Measurements from ENCODE around the gene ARHGAP19. TPM values are rescaled to one million over a fixed set of nuclear protein-coding genes. Genes with fewer than 3 reads are reported as not detected.

ARHGAP19 gene
- total and polyA plus RNA-seq, 2 of the 8 experiments (the other 6 are each of a cell fraction or from before 2014, with no cell fraction given): 13.3 to 32.1 TPM

DNA sequence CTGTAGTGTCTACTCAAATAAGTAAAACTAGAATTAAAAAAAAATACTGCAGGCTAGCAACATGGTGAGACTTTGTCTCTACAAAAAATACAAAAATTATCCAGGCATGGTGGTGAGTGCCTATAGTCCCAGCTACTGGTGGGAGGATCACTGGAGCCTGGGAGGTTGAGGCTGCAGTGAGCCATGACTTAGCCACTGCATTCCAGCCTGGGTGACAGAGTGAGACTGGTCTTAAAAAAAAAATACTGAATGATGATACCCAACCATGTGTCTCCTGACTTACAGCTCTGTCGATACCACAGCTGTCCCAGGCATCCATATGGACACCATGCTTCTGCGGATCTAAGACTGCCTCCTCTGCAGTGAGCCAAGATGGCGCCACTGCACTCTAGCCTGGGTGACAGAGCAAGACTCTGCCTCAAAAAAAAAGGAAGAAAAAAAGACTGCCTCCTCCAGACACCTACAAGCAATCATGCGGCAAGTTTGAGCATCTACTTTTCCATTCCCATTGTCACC is 18.7 kb upstream of the ARHGAP19 start:
- Histone ChIP-seq H3K4ac (replicated peaks; ENCODE audit: insufficient read length, low read depth, low read length) (no peak overlapping the region), H4K5ac (ENCODE audit: insufficient read length, low read depth, low read length) (no peak overlapping the region), H2BK5ac (ENCODE audit: low read depth, low read length) (no peak overlapping the region), H4K91ac (replicated peaks; ENCODE audit: insufficient read length, low read length) (no peak overlapping the region), H3K27me3 (replicated peaks in 1 of 4; ENCODE audit: control insufficient read depth in 3 of 4, extremely low read depth in 1 of 4, insufficient read depth in 3 of 4, low read length in 3 of 4) (no peaks in the 10 kb centered on the region; a peak in 1 of 7 replicates), H2BK120ac (replicated peaks; ENCODE audit: low read depth, low read length) (no peak overlapping the region), H3K36me3 (ENCODE audit: control insufficient read depth in 2 of 4, insufficient read depth in 4 of 4, low read length in 3 of 4) (no peaks in the 10 kb centered on the region), H2AK5ac (ENCODE audit: low read depth, low read length) (peak overlapping the region; percentile 34; the same call in 1 of the 2 replicates), H3K9ac (replicated peaks in 1 of 4; ENCODE audit: extremely low read depth in 1 of 4, low read depth in 3 of 4, low read length in 3 of 4) (no peak overlapping the region), H3K4me1 (replicated peaks in 1 of 4; ENCODE audit: control insufficient read depth in 3 of 4, insufficient read depth in 4 of 4, low read length in 3 of 4) (no peaks in the 10 kb centered on the region), H3K23ac (ENCODE audit: insufficient read length) (no peak overlapping the region), H4K8ac (ENCODE audit: extremely low read depth, insufficient read depth, low read length) (no peak overlapping the region), H4K20me1 (replicated peaks in 1 of 2; ENCODE audit: control insufficient read depth in 1 of 2, insufficient read depth in 2 of 2, low read length in 2 of 2) (no peaks in the 10 kb centered on the region), H3K56ac (replicated peaks; ENCODE audit: insufficient read length, low read depth, low read length) (no peak overlapping the region), H3K79me1 (ENCODE audit: low read depth, low read length) (no peaks in the 10 kb centered on the region), H3K9me3 (ENCODE audit: insufficient read depth in 2 of 2, low read depth in 1 of 2, low read length in 1 of 2) (no peaks in the 10 kb centered on the region), H2BK12ac (ENCODE audit: low read depth, low read length) (no peak overlapping the region), H3K23me2 (ENCODE audit: low read depth, low read length) (no peaks in the 10 kb centered on the region), H2BK20ac (ENCODE audit: low read length) (no peak overlapping the region), H2AFZ (ENCODE audit: low read length) (no peak overlapping the region), H3K4me3 (ENCODE audit: extremely low read depth in 1 of 4, insufficient read depth in 2 of 4, low read depth in 3 of 4, low read length in 4 of 4) (no peak overlapping the region), H3K18ac (ENCODE audit: extremely low read depth, low read length) (no peak overlapping the region), H3K79me2 (ENCODE audit: control insufficient read depth in 1 of 2, insufficient read depth in 2 of 2, low read length in 2 of 2) (no peaks in the 10 kb centered on the region), H3K27ac (ENCODE audit: low read depth, low read length) (no peak overlapping the region), H3K4me2 (ENCODE audit: insufficient read depth in 1 of 2, low read depth in 2 of 2, low read length in 2 of 2) (no peak overlapping the region), H2BK15ac (ENCODE audit: low read length) (no peak overlapping the region), H3K14ac (ENCODE audit: insufficient read length) (no peak overlapping the region)
- WGBS, 2 experiments (ENCODE audit: extremely low coverage in 1 of 2, insufficient coverage in 1 of 2, insufficient read length in 1 of 2, insufficient replicate concordance in 2 of 2, low coverage in 1 of 2, low lambda C conversion rate in 2 of 2, missing lambda C conversion rate in 1 of 2): 92% methylated on average over 4 of the region's 4 CpGs; no CpG with 5 or more reads in 1 of the 2 experiments
- DNase-seq (ENCODE audit: low read depth in 1 of 2, low spot score in 2 of 2) (no peak), FAIRE-seq (no peak)
- ChIA-PET POLR2A (ENCODE audit: partially characterized antibody) (interaction anchor here (0.7 to 1.6 kb wide), 2 partner anchors 9 to 22 kb away, joined by 3 to 6 read pairs; no protein-coding TSS in a partner anchor), CTCF (ENCODE audit: partially characterized antibody) (interaction anchor here (0.6 to 1.5 kb wide), 2 partner anchors 10 to 22 kb away, joined by 3 read pairs; no protein-coding TSS in a partner anchor)
- TF ChIP-seq GTF2F1 (IDR thresholded peaks at IDR 0.05; ENCODE audit: borderline replicate concordance, low read depth, low read length) (no peak), TAF1 (IDR thresholded peaks at IDR 0.05; ENCODE audit: low read depth, low read length) (no peak), SP2 (IDR thresholded peaks at IDR 0.05; ENCODE audit: low read length) (no peak), POLR2AphosphoS5 (IDR thresholded peaks at IDR 0.05; ENCODE audit: low read depth, low read length) (no peak), CBX8 (IDR thresholded peaks at IDR 0.05; ENCODE audit: borderline replicate concordance, low read depth, low read length) (no peak), PHF8 (conservative IDR thresholded peaks at IDR 0.05; ENCODE audit: low read depth, low read length) (no peak), KDM5A (IDR thresholded peaks at IDR 0.05; ENCODE audit: low read length) (no peak), SIN3A (conservative IDR thresholded peaks at IDR 0.05 in 1 of 2, IDR thresholded peaks at IDR 0.05 in 1 of 2; ENCODE audit: low read depth in 1 of 2, low read length in 2 of 2) (no peak), KDM1A (IDR thresholded peaks at IDR 0.05; ENCODE audit: borderline replicate concordance, low read length) (no peak), TBP (IDR thresholded peaks at IDR 0.05; ENCODE audit: low read depth, low read length) (no peak), SRF (IDR thresholded peaks at IDR 0.05; ENCODE audit: low read depth, low read length) (no peak), SIX5 (IDR thresholded peaks at IDR 0.05; ENCODE audit: low read depth, low read length) (no peak), YY1 (IDR thresholded peaks at IDR 0.05; ENCODE audit: low read depth, low read length) (no peak), JUND (IDR thresholded peaks at IDR 0.05; ENCODE audit: low read length) (no peak), RBBP5 (IDR thresholded peaks at IDR 0.05; ENCODE audit: borderline replicate concordance, low read depth, low read length) (no peak)
